Skin of body (tissue), 2 donors: ENCODE data around the gene C12orf57. TPM values are rescaled to one million over a fixed set of nuclear protein-coding genes. Genes with fewer than 3 reads are reported as not detected.

Experiments
- DNase-seq: peaks from one replicate; lab custom pipeline; 2025; lab: John Stamatoyannopoulos, UW
- total RNA-seq: library from RNA; depleted of rRNA; stranded (reverse); fragments of >200 nt; gene quantifications from one replicate; pipeline ENCODE4 v1.2.3, GENCODE V29; 2014

C12orf57 gene
- total RNA-seq, 1 donor from 2014 or later, result 130 TPM

- no peak for DNase-seq
Observed at GRCh38 chr12:6963016-6963731, 19.4 kb downstream of the C12orf57 start.

DNA sequence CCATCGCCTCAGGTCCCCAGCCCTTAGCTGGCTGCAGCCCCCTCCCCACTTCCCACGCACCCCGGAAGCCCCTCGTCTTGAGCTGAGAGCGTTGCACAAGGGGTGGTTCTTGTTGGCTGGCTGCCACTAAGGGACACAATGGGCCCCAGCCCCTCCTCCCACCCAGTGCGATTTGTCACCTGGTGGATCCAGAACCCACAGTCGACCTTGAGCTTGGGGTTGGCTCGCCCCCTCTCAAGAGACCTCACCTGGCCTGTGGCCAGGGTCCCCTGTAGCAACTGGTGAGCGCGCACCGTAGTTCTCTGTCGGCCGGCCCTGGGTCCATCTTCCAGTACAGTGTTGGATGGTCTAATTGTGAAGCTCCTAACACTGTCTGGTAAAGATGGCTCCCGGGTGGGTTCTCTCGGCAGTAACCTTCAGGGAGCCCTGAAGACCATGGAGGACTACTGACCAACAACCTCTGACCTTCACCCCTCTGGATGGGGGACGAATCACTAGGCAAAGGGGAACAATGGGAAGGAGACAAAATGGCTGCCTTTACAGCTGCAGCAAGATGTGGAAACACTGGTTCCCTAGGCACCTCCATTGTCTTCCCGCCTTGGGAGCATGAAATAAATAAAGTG lies 20.1 kb downstream of the C12orf57 start:
- no peak for DNase-seq

GRCh38 chr12:6964605-6965025 lies 20.8 kb downstream of the C12orf57 start:
- no peak for DNase-seq

DNA sequence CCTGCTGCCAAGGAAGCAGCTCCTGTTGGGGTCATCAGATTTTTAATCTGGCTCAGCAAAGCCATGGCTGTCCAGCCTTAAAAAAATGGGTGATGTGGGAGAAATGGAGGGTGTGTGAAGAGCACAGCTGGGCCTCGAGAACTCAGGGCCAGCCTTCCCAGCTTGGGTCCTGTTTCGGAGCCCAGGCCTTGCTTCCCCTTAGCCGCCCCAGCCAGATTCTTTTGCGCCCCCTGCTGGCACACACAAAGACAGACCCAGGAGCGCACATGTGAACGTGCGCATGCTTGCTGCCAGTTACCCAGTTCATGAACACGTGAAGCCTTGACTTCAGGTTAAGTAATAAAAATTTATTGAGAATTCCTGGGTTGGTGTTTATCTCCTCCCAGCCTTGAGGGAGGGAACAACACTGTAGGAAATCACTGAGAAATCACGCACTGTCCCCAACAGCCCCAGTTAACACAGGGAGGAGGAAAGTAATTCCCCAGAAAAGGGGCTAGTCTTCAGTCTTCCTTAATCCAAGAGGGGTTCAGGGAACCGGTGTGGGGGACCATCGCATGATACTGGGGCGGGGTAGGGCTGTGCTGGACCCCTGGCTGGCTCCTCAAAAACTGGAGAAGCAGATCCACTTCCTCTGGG lies 21.3 kb downstream of the C12orf57 start:
- peak; percentile 65 for DNase-seq

DNA sequence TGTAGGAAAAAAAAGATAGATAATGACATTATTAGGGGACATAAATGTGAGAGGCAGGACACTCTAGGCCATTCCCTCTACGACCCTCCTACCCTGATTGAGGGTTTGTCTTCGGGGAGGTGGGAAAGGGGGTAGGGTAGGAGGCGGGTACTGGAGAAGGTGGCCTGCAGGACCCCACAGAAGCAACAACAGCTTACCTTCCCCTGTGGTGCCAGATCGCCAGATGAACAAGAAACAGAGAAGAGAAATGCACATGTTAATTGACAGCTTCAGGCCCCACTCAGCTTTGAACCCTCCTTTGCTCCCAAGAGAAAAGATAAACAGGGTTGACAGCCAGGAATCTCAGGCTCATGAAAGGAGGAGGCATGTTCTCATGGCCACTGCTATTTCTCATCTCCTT lies 21.9 kb downstream of the C12orf57 start:
- DNase-seq, result no peak

GRCh38 chr12:6966351-6966750 lies 22.5 kb downstream of the C12orf57 start:
- no peak for DNase-seq

DNA sequence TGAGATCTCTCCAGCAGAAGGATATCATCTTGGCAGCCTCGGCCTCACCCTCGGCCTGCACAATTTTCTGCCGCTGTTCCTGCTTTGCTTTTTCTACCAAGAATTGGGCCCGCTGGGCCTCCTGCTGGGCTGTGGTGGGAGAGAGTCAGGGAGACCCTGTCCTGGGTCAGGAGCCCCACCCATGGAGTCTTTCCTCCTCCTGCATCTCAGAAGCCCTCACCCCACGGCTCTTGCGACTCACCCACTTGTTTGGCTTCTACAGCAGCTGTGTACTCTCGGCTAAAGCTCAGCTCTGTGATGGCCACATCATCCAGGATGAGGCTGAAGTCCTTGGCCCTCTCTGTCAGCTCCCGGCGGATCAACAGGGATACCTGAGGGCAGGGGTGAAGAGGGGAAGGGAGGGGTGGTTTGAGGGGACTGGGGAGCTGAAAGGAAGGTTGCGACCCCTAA lies 23.9 kb downstream of the C12orf57 start:
- no peak for DNase-seq

DNA sequence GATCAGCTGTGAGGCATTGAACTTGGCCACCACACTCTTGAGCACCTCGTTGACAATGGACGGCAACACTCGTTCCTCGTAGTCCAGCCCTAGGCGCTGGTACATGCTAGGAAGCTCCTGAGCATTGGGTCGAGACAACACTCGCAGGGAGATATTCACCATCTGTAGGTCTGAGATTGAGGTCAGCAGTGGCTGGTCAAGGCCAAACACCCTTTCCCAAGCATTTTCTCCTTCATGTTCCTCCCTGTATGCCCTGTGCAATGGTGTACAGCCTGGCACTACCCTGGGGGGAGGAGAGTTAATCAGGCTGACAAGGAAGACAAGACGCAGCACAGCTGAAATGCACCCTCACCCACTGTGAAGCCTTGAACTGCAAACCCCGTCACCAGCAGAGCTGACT lies 24.6 kb downstream of the C12orf57 start:
- DNase-seq, result no peak

- DNase-seq, result no peak
Observed at GRCh38 chr12:6970096-6970527, 26.3 kb downstream of the C12orf57 start.

- no peak for DNase-seq
Observed at GRCh38 chr12:6974180-6974579, 30.4 kb downstream of the C12orf57 start.

- DNase-seq, result no peak
Observed at GRCh38 chr12:6975297-6976032, 31.6 kb downstream of the C12orf57 start.

DNA sequence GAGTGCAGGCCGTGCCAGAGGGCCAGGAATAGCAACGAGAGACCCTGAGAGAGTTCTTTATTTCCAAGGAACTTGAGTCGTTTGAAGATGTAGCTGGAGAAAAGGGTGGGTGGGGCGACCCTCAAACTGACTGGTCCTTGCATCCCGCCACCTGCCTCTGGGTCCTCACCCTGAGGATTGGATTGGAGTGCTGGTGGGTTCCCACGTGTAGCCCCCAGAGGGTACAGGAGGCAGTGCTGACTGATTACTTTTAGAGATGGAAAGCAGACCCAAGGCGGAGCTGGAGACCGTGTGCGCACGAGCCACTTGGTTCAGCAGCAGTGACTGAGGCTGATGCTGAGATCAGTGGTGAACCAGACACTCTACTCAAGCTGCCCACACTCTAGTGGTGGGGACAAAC lies 33.8 kb downstream of the C12orf57 start:
- no peak for DNase-seq

GRCh38 chr12:6978188-6978587 lies 34.4 kb downstream of the C12orf57 start:
- no peak for DNase-seq

DNA sequence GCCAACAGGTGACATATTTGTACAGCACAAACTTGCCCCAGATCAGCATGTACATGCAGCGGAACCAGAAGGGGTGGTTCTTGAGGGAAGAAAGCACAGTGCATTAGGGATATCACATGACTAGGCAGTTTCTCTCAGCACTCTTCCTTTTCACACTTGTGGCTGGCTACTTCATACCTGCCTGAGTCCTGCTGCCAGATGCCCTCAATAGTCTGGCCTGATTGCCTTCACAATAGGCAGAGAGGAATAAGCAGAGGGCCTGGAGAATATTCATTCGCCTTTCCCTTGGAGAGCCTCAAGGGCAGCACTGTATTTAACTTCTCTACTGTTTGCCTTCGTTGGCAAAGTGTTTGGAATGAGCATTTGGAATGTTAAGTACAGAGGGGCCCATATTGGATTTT lies 34.8 kb downstream of the C12orf57 start:
- no peak for DNase-seq

DNA sequence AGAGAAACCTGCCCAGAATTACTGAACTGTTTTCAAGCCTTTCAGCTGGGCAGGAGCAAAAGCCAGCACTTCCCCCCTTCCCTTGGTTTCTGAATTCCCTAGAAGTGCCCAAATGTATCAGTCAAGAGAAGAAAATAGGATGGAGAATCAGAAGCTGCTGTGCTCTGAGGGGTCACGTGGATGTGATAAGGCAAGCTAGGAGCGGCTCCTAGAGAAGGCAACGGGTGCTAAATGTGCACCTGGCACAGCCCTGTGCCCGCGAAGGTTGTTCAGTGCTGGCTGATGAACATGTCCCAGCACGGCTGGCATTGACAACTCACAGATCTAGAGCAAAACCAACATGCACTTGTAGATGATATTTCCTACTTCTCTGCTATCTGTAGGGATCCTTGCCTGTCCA lies 35.2 kb downstream of the C12orf57 start:
- no peak for DNase-seq

DNA sequence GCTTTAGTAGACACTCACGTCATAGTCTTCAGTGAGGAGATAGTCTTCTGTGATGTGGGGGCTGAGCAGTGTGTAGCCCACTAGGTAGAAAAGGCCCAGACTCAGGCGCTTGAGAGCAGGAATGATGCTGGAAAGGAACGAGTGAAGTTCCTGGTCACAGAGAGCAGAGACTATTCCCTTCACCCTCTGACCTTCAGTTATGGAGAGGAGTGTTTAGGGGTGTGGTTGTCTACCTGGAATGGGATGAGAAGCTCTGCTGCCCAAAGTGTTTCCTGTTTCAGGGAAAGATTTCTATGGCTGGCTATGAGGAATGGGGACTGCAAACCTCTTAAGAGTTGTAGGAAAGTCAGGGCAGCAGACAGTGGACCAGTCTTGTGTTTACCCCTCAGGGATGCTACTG lies 35.6 kb downstream of the C12orf57 start:
- no peak for DNase-seq

DNA sequence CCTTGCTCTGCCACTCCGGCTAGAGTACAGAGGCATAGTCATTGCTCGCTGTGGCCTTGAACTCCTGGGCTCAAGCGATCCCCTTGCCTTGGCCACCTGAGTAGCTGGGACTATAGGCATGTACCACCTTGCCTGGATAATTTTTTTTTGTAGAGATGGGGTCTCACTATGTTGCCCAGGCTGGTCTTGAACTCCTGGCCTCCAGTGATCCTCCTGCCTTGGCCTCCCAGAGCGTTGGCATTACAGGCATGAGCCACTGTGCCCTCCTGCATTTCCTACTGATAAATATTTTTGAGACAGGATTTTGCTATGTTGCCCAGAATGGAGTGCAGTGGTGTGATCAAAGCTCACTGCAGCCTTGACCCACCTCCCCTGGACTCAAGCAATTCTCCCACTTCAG lies 36.3 kb downstream of the C12orf57 start:
- no peak for DNase-seq

DNA sequence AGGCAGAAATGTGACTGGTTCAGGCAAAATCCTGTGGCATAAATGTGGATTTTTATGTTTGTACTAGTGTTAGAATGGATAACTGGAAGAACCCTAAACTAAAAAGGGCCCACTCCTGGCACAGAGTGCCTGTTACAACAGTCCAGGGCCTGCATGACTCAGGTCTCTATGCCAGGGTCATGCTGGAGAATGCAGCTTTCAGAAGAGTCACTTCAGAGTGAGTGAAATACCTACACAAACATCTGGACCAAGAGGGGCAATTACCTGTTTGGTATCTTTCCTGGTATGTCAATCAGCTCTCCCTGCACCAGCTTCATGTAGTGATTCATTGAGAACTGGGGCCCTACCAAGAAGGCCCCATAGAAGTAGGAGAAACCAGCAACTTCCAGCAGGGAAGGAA lies 36.9 kb downstream of the C12orf57 start:
- no peak for DNase-seq

GRCh38 chr12:6981152-6982052 lies 37.6 kb downstream of the C12orf57 start:
- DNase-seq, result no peak

DNA sequence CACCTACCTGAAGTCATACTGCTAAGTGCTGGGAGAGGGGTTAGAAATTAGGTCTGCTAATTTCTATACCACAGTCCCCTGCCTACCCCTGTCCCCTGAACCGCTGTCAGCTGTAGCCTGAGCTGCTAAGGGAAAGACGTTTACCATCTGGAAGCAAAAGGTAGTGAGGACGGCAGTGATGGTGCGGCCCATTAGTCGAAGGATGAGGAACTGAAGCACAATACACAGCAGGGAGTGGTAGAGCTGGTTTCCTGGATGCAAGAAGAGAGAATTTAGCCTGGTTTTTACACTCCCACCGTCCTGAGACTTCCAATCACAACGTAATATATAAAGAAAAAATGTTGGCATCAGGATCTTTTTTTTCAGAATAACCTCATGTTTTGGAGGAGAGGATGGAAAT lies 38.7 kb downstream of the C12orf57 start:
- DNase-seq, result no peak
